Calu3 (cell line): ENCODE data around the gene GMPR2. TPM values are rescaled to one million over a fixed set of nuclear protein-coding genes. Genes with fewer than 3 reads are reported as not detected.
A peak's percentile ranks its signal among the peaks of the same experiment; 100 is the strongest.

Experiments used
- BruUV-seq: library from RNA; stranded (reverse); fragments of 400-500 nt; replicated peaks from 2 replicates; lab custom pipeline; 2021; lab: Mats Ljungman, UMichigan
- CTCF ChIA-PET: fragments of 300-600 bp; sonication (Branson Sonifier 250); formaldehyde crosslinking; loops from one replicate; lab custom pipeline; 2022; ENCODE audit warnings: antibody characterized with exemption; lab: Charles Lee
- DNase-seq: peaks from one replicate; pipeline ENCODE4 v3.0.0; 2022
- H3K27ac Mint-ChIP-seq: one replicate; pipeline ENCODE4 v1.8.0; 2022; ENCODE audit warnings: mixed read lengths; ENCODE audit not compliant: unreplicated experiment
- H3K27me3 Mint-ChIP-seq: one replicate; pipeline ENCODE4 v1.8.0; 2022; ENCODE audit warnings: mixed read lengths; ENCODE audit not compliant: unreplicated experiment
- H3K36me3 Mint-ChIP-seq: one replicate; pipeline ENCODE4 v1.8.0; 2022; ENCODE audit warnings: mild to moderate bottlenecking, moderate library complexity, mixed read lengths; ENCODE audit not compliant: insufficient read depth, unreplicated experiment
- H3K4me1 Mint-ChIP-seq: one replicate; pipeline ENCODE4 v1.8.0; 2022; ENCODE audit warnings: mild to moderate bottlenecking, low read depth, mixed read lengths; ENCODE audit not compliant: unreplicated experiment
- H3K4me3 Mint-ChIP-seq: one replicate; pipeline ENCODE4 v1.8.0; 2022; ENCODE audit warnings: mild to moderate bottlenecking, low read depth, moderate library complexity, mixed read lengths; ENCODE audit not compliant: unreplicated experiment
- H3K9me3 Mint-ChIP-seq: one replicate; pipeline ENCODE4 v1.8.0; 2022; ENCODE audit warnings: low read depth, mixed read lengths; ENCODE audit not compliant: unreplicated experiment
- intact Hi-C: fragments of 100-400 bp; cut with micrococcal nuclease; formaldehyde crosslinking; loops from one replicate; pipeline ENCODE4 v1.10.0; 2022; ENCODE audit not compliant: unreplicated experiment
- total RNA-seq: library from RNA; stranded (reverse); gene quantifications from 2 replicates; pipeline ENCODE4 v1.2.3, GENCODE V29; 2022
- TF ChIP-seq, protein P1 (sequence below): fragments of 200-600 bp; IDR thresholded peaks from one replicate; pipeline ENCODE4 v1.8.0; 2022; ENCODE audit warnings: antibody characterized with exemption; ENCODE audit not compliant: unreplicated experiment

Gene GMPR2
- total RNA-seq, 1 experiment from 2014 or later: 63.4 TPM

DNA sequence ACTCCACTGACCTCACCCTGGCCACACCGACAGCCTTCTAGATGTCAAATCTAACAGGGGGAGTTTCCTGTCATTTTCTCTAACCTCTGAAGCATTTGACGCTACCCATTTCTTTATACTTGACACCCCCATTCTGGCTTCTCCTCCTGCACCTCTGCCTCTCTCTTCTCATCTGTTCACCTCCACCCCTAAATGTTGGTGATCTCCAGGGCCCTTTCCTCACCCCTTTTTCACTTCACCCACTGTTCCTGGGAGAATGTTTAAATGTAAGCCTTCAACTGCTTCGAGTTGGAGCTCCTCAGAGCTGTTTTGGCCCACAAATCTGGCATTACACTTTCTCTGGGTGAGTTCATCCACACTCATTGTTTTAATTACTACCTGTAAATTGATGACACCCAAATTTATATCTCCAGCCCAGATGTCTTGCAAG lies 39.1 kb downstream of the GMPR2 start:
- intact Hi-C loops: loop anchor here (2.0 kb wide), 1 partner anchor 29 kb away; the partner anchor contains the start of gene TINF2
- H3K4me3 Mint-ChIP-seq: peak overlapping the region; percentile 67
- H3K9me3 Mint-ChIP-seq: no peaks in the 10 kb centered on the region
- H3K36me3 Mint-ChIP-seq: peaks cover 31% of the 10 kb centered on the region
- TF ChIP-seq, protein P1, sequence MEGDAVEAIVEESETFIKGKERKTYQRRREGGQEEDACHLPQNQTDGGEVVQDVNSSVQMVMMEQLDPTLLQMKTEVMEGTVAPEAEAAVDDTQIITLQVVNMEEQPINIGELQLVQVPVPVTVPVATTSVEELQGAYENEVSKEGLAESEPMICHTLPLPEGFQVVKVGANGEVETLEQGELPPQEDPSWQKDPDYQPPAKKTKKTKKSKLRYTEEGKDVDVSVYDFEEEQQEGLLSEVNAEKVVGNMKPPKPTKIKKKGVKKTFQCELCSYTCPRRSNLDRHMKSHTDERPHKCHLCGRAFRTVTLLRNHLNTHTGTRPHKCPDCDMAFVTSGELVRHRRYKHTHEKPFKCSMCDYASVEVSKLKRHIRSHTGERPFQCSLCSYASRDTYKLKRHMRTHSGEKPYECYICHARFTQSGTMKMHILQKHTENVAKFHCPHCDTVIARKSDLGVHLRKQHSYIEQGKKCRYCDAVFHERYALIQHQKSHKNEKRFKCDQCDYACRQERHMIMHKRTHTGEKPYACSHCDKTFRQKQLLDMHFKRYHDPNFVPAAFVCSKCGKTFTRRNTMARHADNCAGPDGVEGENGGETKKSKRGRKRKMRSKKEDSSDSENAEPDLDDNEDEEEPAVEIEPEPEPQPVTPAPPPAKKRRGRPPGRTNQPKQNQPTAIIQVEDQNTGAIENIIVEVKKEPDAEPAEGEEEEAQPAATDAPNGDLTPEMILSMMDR: no peak
- H3K4me1 Mint-ChIP-seq: peaks cover 32% of the 10 kb centered on the region
- no peak for DNase-seq
- TSS peak; percentile 58 for BruUV-seq
- no peaks in the 10 kb centered on the region for H3K27me3 Mint-ChIP-seq
- CTCF ChIA-PET: interaction anchor here (1.0 to 1.7 kb wide), 6 partner anchors 8 to 56 kb away, joined by 3 to 9 read pairs (median 5); partner anchors contain the start of genes DHRS1, MDP1, NOP9 and TINF2
- H3K27ac Mint-ChIP-seq: peak overlapping the region; percentile 65

DNA sequence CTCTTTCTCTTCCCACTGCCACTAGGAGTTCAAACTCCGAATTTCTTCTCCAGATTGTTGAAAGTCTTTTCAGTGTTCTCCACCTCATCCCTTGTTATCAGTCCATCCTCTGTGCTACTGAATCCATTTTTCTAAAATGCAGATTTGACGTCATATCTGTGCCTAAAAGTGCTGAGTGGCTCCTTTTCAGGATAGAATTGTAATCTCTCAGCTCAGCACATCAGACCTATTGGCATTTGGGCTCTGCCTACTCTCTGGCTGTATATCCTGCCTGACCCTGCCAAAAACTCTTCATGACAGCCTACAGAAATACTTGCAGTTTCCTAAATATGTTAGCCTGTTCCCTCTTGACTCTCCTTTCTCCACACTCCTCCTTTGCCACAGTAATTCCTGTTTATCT lies 39.7 kb downstream of the GMPR2 start:
- H3K9me3 Mint-ChIP-seq: no peaks in the 10 kb centered on the region
- DNase-seq: no peak
- CTCF ChIA-PET: no interaction called here
- peaks cover 32% of the 10 kb centered on the region for H3K4me1 Mint-ChIP-seq
- peaks cover 26% of the 10 kb centered on the region for H3K36me3 Mint-ChIP-seq
- no TSS peak for BruUV-seq
- TF ChIP-seq, protein P1: no peak
- intact Hi-C loops: no loop called here
- peak overlapping the region; percentile 67 for H3K4me3 Mint-ChIP-seq
- peak overlapping the region; percentile 65 for H3K27ac Mint-ChIP-seq
- no peaks in the 10 kb centered on the region for H3K27me3 Mint-ChIP-seq

DNA sequence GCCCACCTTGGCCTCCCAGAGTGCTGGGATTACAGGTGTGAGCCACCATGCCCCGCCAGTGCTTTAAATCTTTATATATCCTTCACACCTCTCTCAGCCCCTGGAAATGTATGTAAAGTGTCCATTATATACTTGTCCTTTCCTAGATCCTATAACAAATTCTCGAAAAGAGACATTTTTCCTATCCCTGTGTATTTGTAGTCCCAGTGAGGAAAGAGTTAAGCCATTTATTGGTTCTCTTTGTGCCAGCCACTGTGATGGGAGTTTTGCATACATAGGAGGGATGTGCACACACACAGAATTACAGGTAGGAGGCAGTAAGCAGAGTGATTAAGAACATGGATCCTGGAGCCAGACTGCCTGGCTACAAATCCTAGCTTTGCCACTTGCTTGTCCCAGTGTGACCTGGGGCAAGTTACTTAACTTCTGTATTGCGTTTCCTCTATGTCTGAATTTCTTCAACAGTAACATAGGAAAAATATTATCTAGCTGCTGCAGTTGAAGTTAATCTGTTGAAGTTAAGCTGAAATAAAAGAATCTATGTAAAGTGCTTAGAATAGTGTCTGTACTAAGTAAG lies 40.8 kb downstream of the GMPR2 start:
- TF ChIP-seq, protein P1: no peak
- no TSS peak for BruUV-seq
- Mint-ChIP-seq H3K4me3 (no peak overlapping the region), H3K36me3 (peaks cover 26% of the 10 kb centered on the region), H3K27me3 (no peaks in the 10 kb centered on the region), H3K9me3 (no peaks in the 10 kb centered on the region), H3K27ac (peak overlapping the region; percentile 56), H3K4me1 (peaks cover 38% of the 10 kb centered on the region)
- intact Hi-C loops: no loop called here
- no peak for DNase-seq
- CTCF ChIA-PET: interaction anchor here (1.7 kb wide), 1 partner anchor 24 kb away, joined by 9 read pairs; no protein-coding TSS in a partner anchor

DNA sequence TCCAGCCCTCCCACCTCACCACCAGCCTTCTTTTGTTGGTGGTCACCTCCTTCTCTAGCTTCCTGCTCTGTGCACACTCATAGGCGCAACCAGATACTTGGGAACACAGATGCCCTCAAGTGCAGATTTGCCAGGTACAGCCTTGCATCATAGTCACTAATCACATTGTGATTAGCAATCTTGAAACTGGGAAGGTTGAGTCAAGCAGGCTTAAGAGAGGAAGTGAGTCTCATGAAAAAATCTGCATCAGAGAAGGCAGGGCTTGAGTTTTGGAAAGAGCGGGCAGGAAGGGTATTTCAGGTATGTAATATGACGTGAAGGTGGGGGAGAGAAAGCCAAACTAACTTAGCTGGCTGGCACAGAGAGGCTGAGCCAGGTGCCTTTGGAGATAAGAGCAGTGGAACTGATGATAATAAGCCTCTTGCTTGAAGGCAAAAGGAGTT lies 41.4 kb downstream of the GMPR2 start:
- peak; percentile 13 for DNase-seq
- BruUV-seq: no TSS peak

More for the DNA sequence above, 41.4 kb downstream of the GMPR2 start:
- TF ChIP-seq, protein P1: no peak
- Mint-ChIP-seq H3K9me3 (no peaks in the 10 kb centered on the region), H3K27me3 (no peaks in the 10 kb centered on the region), H3K27ac (peak overlapping the region; percentile 56), H3K4me1 (peaks cover 44% of the 10 kb centered on the region), H3K4me3 (no peak overlapping the region), H3K36me3 (peaks cover 26% of the 10 kb centered on the region)
- intact Hi-C loops: no loop called here
- CTCF ChIA-PET: interaction anchor here (1.7 kb wide), 1 partner anchor 23 kb away, joined by 9 read pairs; no protein-coding TSS in a partner anchor
